Fibroblast of the aortic adventitia (primary cell): ENCODE data around the gene MMP20. TPM values are rescaled to one million over a fixed set of nuclear protein-coding genes. Genes with fewer than 3 reads are reported as not detected.

ENCODE experiments used
- DNase-seq: peaks from one replicate; pipeline ENCODE4 v3.0.0-alpha.2; 2010; ENCODE audit warnings: low read depth
- H3K4me3 ChIP-seq: 2 replicates; pipeline ENCODE4 v1.5.1; 2011; ENCODE audit warnings: low read depth, mild to moderate bottlenecking, control low read depth, low read length, moderate library complexity
- CTCF ChIP-seq: IDR thresholded peaks from 2 replicates; pipeline ENCODE4 v1.5.1; 2011; ENCODE audit warnings: mild to moderate bottlenecking, low read length, control low read depth, inconsistent platforms; ENCODE audit not compliant: insufficient read depth
- total RNA-seq: library from RNA; depleted of rRNA; stranded (reverse); fragments of >200 nt; gene quantifications from 2 replicates; pipeline ENCODE4 v1.2.3, GENCODE V29; 2012; ENCODE audit warnings: low replicate concordance

MMP20 gene
- not detected in 2 replicates for total RNA-seq

GRCh38 chr11:102625177-102625576 is at the start of gene MMP20:
Gene MMP20, minus strand, starts transcription at chr11:102625332. Its CDS starts 13 bp downstream, at chr11:102625319.
- H3K4me3 ChIP-seq, result no peak within 1 kb of the TSS
- DNase-seq, result no peak
- TF ChIP-seq CTCF, result no peak

GRCh38 chr11:102669664-102670063 is 44.5 kb upstream of the MMP20 start:
- no peak for TF ChIP-seq CTCF
- DNase-seq, result no peak
- H3K4me3 ChIP-seq, result no peak overlapping the region

- TF ChIP-seq CTCF, result peak; percentile 94
- H3K4me3 ChIP-seq, result no peak overlapping the region
- peak; percentile 67 for DNase-seq
These were observed 41.3 kb upstream of the MMP20 start for GRCh38 chr11:102666331-102666957.

GRCh38 chr11:102664001-102664752 is 39.0 kb upstream of the MMP20 start:
- DNase-seq, result no peak
- TF ChIP-seq CTCF, result peak; percentile 38

GRCh38 chr11:102662607-102663006 is 37.5 kb upstream of the MMP20 start:
- no peak overlapping the region for H3K4me3 ChIP-seq
- no peak for TF ChIP-seq CTCF
- no peak for DNase-seq

More at GRCh38 chr11:102664001-102664752, 39.0 kb upstream of the MMP20 start:
- H3K4me3 ChIP-seq, result no peak overlapping the region

- H3K4me3 ChIP-seq, result no peak overlapping the region
- TF ChIP-seq CTCF, result no peak
- DNase-seq, result no peak
These were observed 35.9 kb upstream of the MMP20 start for GRCh38 chr11:102661040-102661439.

- no peak overlapping the region for H3K4me3 ChIP-seq
- no peak for TF ChIP-seq CTCF
- DNase-seq, result no peak
These were observed 31.4 kb upstream of the MMP20 start for GRCh38 chr11:102656528-102656927.
